ENCODE results near the gene CERCAM. TPM values are rescaled to one million over a fixed set of nuclear protein-coding genes. Genes with fewer than 3 reads are reported as not detected.
A peak's percentile ranks its signal among the peaks of the same experiment; 100 is the strongest.
"Not testable (repeated sequence)": the region's sequence is repeated elsewhere in the genome, so short reads cannot be mapped to it uniquely, and the experiment has no call there.

Gene CERCAM
- total and polyA plus RNA-seq, 3 experiments from 2014 or later, result 1.1 to 2.6 (median 1.9) TPM

DNA sequence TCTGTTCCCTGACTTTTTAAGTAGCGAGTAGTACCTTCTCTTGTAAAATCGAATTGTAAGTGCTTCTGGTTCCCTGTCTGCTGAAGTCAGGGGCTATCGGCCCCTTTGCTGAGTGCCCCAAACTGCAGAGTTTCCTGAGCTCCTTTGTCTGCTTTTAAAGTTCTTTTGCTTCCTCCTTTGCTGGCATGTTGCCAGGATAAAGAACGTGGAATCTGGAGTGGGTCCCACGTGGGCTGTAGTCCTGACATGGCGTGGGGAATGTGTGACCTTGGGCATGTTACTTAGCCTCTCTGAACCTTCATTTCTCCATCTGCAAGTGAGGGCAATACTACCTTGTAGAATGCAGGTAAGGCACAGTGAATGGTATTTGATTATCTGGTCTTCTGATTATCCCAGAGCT, 21.5 kb downstream of the CERCAM start:
- peaks cover 4% of the 10 kb centered on the region for H3K4me1 ChIP-seq (ENCODE audit: insufficient read depth, low read length)
- CTCF ChIA-PET, result interaction anchor here (0.6 to 2.8 kb wide), 3 partner anchors 9 to 28 kb away, joined by 3 to 8 read pairs (median 3); partner anchors contain the start of gene CERCAM
- Mint-ChIP-seq H3K4me1 (peaks cover 0 to 10% (median 4%) of the 10 kb centered on the region in 3 donors), H3K4me3 (no peak overlapping the region), H3K27ac (no peak overlapping the region), H3K27me3 (no peaks in the 10 kb centered on the region), H3K9me3 (no peaks in the 10 kb centered on the region), H3K36me3 (peaks cover 0 to 1% (median 0%) of the 10 kb centered on the region in 3 donors)
- H3K9me3 ChIP-seq (ENCODE audit: low read length), result no peaks in the 10 kb centered on the region
- H3K4me3 ChIP-seq (ENCODE audit: low read length), result no peak overlapping the region
- H3K36me3 ChIP-seq (ENCODE audit: insufficient read depth, low read length), result no peaks in the 10 kb centered on the region
- H3K27ac ChIP-seq (ENCODE audit: low read depth, low read length), result no peak overlapping the region
- no peak for DNase-seq
- POLR2A ChIA-PET, result no interaction called here
- H3K27me3 ChIP-seq (ENCODE audit: insufficient read depth, low read length, poor library complexity, severe bottlenecking), result no peaks in the 10 kb centered on the region

DNA sequence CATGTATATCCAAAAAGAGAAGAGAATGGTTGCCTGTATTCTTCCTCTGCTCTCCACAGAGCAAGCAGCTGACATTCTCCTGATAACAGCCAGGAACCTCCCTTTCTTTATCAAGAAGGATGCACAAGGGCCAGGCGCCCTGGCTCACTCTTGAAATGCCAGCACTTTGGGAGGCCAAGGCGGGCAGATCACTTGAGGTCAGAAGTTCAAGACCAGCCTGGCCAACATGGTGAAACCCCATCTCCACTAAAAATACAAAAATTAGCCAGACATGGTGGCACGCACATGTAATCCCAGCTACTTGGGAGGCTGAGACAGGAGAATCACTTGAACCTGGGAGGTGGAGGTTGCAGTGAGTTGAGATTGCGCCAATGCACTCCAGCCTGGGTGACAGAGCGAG, 25.8 kb downstream of the CERCAM start:
- H3K36me3 ChIP-seq (ENCODE audit: insufficient read depth, low read length); H3K4me1 ChIP-seq (ENCODE audit: insufficient read depth, low read length); H3K27ac ChIP-seq (ENCODE audit: low read depth, low read length); H3K4me1 Mint-ChIP-seq; H3K27ac Mint-ChIP-seq; H3K4me3 ChIP-seq (ENCODE audit: low read length); H3K27me3 ChIP-seq (ENCODE audit: insufficient read depth, low read length, poor library complexity, severe bottlenecking); DNase-seq; H3K9me3 Mint-ChIP-seq; H3K36me3 Mint-ChIP-seq; H3K9me3 ChIP-seq (ENCODE audit: low read length); H3K27me3 Mint-ChIP-seq; POLR2A ChIA-PET: not testable (repeated sequence)
- CTCF ChIA-PET, result interaction anchor here (0.8 to 1.1 kb wide), 2 partner anchors 11 to 27 kb away, joined by 3 read pairs; no protein-coding TSS in a partner anchor
- H3K4me3 Mint-ChIP-seq, result peak overlapping the region in 1 of 7 donors; percentile 60

DNA sequence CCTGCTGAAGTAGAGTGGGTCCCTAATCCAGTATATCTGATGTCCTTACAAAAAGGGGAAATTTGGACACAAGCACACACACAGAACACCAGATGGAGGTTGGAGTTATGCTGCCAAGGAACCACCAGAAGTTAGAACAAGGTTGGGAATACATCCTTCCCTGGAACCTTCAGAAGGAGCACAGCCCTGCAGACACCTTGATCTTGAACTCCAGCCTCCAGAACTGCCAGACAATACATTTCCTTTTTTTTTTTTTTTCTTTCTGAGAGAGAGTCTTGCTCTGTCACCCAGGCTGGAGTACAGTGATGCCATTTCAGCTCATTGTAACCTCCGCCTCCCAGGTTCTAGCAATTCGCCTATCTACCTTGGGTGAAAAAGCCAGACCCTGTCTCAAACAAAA, 28.1 kb downstream of the CERCAM start:
- no peaks in the 10 kb centered on the region for H3K36me3 ChIP-seq (ENCODE audit: insufficient read depth, low read length)
- ChIA-PET CTCF (no interaction called here), POLR2A (no interaction called here)

DNA sequence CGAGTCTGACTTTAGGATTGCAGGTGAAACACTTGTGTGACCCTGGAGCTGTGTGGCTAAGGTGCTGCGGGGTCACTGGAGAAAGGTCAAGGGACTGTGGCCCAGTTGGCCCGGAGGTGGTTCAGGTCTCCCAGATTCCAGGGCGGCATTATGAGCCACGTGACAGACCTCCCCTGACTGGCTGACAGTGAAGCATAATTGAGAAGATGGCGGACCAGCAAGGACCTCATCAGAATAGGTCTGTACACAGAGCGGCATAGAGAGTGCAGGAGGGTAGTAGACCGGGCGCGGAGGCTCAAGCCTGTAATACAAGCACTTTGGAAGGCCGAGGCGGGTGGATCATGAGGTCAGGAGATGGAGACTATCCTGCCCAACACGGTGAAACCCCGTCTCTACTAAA, 34.3 kb downstream of the CERCAM start:
- no peak overlapping the region for H3K4me3 ChIP-seq (ENCODE audit: low read length)
- ChIA-PET CTCF (interaction anchor here (1.7 kb wide), 1 partner anchor 16 kb away, joined by 6 read pairs; no protein-coding TSS in a partner anchor), POLR2A (no interaction called here)
- H3K27me3 Mint-ChIP-seq, result peaks cover 0 to 3% of the 10 kb centered on the region in 2 donors
- no peak overlapping the region for H3K27ac ChIP-seq (ENCODE audit: low read depth, low read length)
- peaks cover 8% of the 10 kb centered on the region for H3K36me3 ChIP-seq (ENCODE audit: insufficient read depth, low read length)
- H3K27ac Mint-ChIP-seq, result peak overlapping the region in 6 of 8 donors; percentile 33 to 98 (median 55)
- no peaks in the 10 kb centered on the region for H3K27me3 ChIP-seq (ENCODE audit: insufficient read depth, low read length, poor library complexity, severe bottlenecking)
- H3K4me3 Mint-ChIP-seq, result peak overlapping the region; percentile 29 to 87 (median 66)
- peaks cover 10 to 29% (median 11%) of the 10 kb centered on the region in 3 donors for H3K4me1 Mint-ChIP-seq
- no peaks in the 10 kb centered on the region for H3K9me3 Mint-ChIP-seq
- H3K9me3 ChIP-seq (ENCODE audit: low read length), result no peaks in the 10 kb centered on the region
- peaks cover 8% of the 10 kb centered on the region for H3K4me1 ChIP-seq (ENCODE audit: insufficient read depth, low read length)
- DNase-seq, result no peak
- H3K36me3 Mint-ChIP-seq, result peaks cover 0 to 8% (median 3%) of the 10 kb centered on the region in 3 donors

More for the DNA sequence above, 28.1 kb downstream of the CERCAM start:
- H3K27me3 ChIP-seq (ENCODE audit: insufficient read depth, low read length, poor library complexity, severe bottlenecking), result no peaks in the 10 kb centered on the region
- H3K27ac Mint-ChIP-seq, result peak overlapping the region in 1 of 8 donors; percentile 1
- H3K4me1 ChIP-seq (ENCODE audit: insufficient read depth, low read length), result no peaks in the 10 kb centered on the region
- no peak overlapping the region for H3K4me3 Mint-ChIP-seq
- no peak for DNase-seq
- H3K27ac ChIP-seq (ENCODE audit: low read depth, low read length), result no peak overlapping the region
- H3K4me3 ChIP-seq (ENCODE audit: low read length), result no peak overlapping the region
- no peaks in the 10 kb centered on the region for H3K9me3 ChIP-seq (ENCODE audit: low read length)
- no peaks in the 10 kb centered on the region for H3K27me3 Mint-ChIP-seq
- H3K9me3 Mint-ChIP-seq, result peaks cover 0 to 2% (median 0%) of the 10 kb centered on the region in 5 donors
- no peaks in the 10 kb centered on the region for H3K36me3 Mint-ChIP-seq
- no peaks in the 10 kb centered on the region for H3K4me1 Mint-ChIP-seq

DNA sequence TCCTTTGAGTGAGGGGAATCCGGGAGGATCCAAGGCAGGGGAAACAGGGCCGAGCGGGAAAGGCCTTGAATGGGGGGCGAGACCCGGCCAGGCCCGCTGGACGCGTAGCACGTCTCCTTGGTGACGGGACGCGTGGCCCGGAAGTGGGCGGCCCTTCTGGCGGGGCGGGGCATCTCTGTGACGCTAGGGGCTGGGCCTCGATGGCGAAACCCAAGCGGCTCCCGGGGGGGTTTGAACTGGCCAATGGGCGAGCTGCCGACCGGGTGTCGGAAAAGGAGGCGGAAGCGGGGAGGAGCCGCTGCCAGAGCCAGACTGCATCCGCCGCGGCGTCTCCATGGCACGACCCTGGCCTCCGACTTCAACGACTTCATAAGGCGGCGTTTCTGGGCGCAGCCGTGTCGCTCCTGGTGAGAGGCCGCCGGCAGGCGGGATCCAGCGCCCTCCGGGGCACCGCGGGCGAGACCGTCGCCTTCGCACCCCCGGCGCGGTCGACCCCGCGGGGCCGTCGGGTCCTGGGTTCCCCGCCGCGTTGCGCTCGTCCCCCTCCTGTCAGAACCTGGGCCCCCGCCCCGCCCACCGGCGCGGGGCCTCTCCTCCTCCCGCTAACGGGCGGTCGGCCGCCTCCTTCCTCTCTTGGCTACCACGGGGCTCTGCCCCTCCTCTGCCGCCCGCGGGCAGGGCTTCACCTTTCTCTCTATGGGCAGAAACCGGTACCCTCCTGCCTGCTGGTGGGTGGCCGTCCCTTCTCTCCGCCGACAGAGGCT, 35.4 kb downstream of the CERCAM start, which contains the start of gene ODF2:
Gene ODF2 (plus strand): TSS at position 158 of the 764 bp plus-strand sequence. CDS start 86 bp downstream, at position 244.
- peak; percentile 97 to 99 (median 99) for DNase-seq
- H3K9me3 ChIP-seq (ENCODE audit: low read length), result no peaks in the 10 kb centered on the region
- peak within 1 kb of the TSS; percentile 88 to 98 (median 92) for H3K27ac Mint-ChIP-seq

DNA sequence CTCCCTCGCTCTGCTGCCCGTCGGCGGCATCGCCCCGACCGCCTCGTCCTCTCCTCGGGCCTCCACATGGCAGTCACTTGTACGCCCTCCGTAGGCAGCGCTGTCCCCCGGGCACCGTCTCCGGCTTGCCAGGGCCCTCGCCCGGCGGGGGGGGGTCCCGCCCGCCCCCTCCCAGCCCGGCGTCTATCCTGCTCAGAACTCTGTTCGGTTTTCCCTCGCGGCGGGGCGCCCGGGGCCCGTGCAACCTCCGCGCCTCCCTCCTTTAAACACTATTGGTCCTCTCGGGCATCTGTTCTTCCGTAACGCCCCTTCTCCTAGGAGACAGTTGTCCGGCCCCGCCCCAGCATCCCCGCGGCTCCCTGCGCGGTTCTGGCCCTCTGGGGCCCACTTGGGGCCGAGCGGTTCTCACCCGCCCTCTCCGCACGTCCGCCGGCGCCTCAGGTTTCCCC, 36.0 kb downstream of the CERCAM start:
- H3K27me3 Mint-ChIP-seq, result peaks cover 0 to 3% of the 10 kb centered on the region in 2 donors
- peaks cover 8% of the 10 kb centered on the region for H3K4me1 ChIP-seq (ENCODE audit: insufficient read depth, low read length)
- H3K4me3 Mint-ChIP-seq, result peak overlapping the region; percentile 84 to 98 (median 88)
- peaks cover 0 to 25% (median 7%) of the 10 kb centered on the region in 3 donors for H3K36me3 Mint-ChIP-seq
- ChIA-PET CTCF (no interaction called here), POLR2A (no interaction called here)
- peak overlapping the region; percentile 82 to 98 (median 92) for H3K27ac Mint-ChIP-seq
- H3K27me3 ChIP-seq (ENCODE audit: insufficient read depth, low read length, poor library complexity, severe bottlenecking), result no peaks in the 10 kb centered on the region
- no peaks in the 10 kb centered on the region for H3K9me3 ChIP-seq (ENCODE audit: low read length)
- no peaks in the 10 kb centered on the region for H3K9me3 Mint-ChIP-seq
- H3K36me3 ChIP-seq (ENCODE audit: insufficient read depth, low read length), result peaks cover 15% of the 10 kb centered on the region
- H3K4me1 Mint-ChIP-seq, result peaks cover 10 to 29% (median 11%) of the 10 kb centered on the region in 3 donors
- H3K27ac ChIP-seq (ENCODE audit: low read depth, low read length), result peak overlapping the region; percentile 85
- peak overlapping the region; percentile 87 for H3K4me3 ChIP-seq (ENCODE audit: low read length)
- peak; percentile 55 to 76 (median 62) for DNase-seq

More for the DNA sequence above, 35.4 kb downstream of the CERCAM start, which contains the start of gene ODF2:
- H3K4me3 ChIP-seq (ENCODE audit: low read length), result peak within 1 kb of the TSS; percentile 87
- H3K27ac ChIP-seq (ENCODE audit: low read depth, low read length), result peak within 1 kb of the TSS; percentile 85
- H3K27me3 Mint-ChIP-seq, result peaks cover 0 to 3% of the 10 kb centered on the region in 2 donors
- CTCF ChIA-PET, result interaction anchor here (1.7 kb wide), 1 partner anchor 17 kb away, joined by 6 read pairs; no protein-coding TSS in a partner anchor
- H3K4me3 Mint-ChIP-seq, result peak within 1 kb of the TSS; percentile 84 to 98 (median 88)
- peaks cover 0 to 19% (median 7%) of the 10 kb centered on the region in 3 donors for H3K36me3 Mint-ChIP-seq
- H3K4me1 Mint-ChIP-seq, result peaks cover 10 to 29% (median 11%) of the 10 kb centered on the region in 3 donors
- no peaks in the 10 kb centered on the region for H3K9me3 Mint-ChIP-seq
- POLR2A ChIA-PET, result no interaction called here
- H3K4me1 ChIP-seq (ENCODE audit: insufficient read depth, low read length), result peaks cover 8% of the 10 kb centered on the region
- H3K27me3 ChIP-seq (ENCODE audit: insufficient read depth, low read length, poor library complexity, severe bottlenecking), result no peaks in the 10 kb centered on the region
- peaks cover 15% of the 10 kb centered on the region for H3K36me3 ChIP-seq (ENCODE audit: insufficient read depth, low read length)

DNA sequence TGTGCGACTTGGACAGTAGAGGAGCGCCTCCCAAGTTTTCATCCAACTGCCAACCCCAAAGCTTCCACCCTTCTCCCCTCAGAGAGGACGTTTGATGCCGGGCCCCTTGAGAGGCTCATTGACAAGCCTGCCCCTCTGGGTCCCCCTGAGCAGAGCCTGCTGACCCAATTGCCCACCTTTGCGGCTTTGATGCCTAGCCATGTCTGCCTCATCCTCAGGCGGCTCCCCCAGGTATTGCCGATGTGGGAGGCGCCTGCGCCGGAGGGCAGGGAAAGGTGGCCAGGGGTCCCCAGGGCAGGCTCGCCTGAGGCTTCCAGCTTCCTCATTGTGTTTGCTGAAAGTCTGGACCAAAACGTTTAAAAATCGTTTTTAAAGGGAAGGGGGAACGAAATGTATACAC, 36.5 kb downstream of the CERCAM start:
- H3K27me3 Mint-ChIP-seq, result peaks cover 0 to 3% of the 10 kb centered on the region in 2 donors
- H3K9me3 Mint-ChIP-seq, result no peaks in the 10 kb centered on the region
- Histone ChIP-seq H3K4me1 (ENCODE audit: insufficient read depth, low read length) (peaks cover 8% of the 10 kb centered on the region), H3K27ac (ENCODE audit: low read depth, low read length) (no peak overlapping the region), H3K4me3 (ENCODE audit: low read length) (peak overlapping the region; percentile 87), H3K9me3 (ENCODE audit: low read length) (no peaks in the 10 kb centered on the region), H3K27me3 (ENCODE audit: insufficient read depth, low read length, poor library complexity, severe bottlenecking) (no peaks in the 10 kb centered on the region), H3K36me3 (ENCODE audit: insufficient read depth, low read length) (peaks cover 15% of the 10 kb centered on the region)
- no peak for DNase-seq
- H3K4me3 Mint-ChIP-seq, result peak overlapping the region; percentile 84 to 98 (median 88)
- POLR2A ChIA-PET, result no interaction called here
- H3K4me1 Mint-ChIP-seq, result peaks cover 10 to 29% (median 11%) of the 10 kb centered on the region in 3 donors
- H3K36me3 Mint-ChIP-seq, result peaks cover 0 to 31% (median 7%) of the 10 kb centered on the region in 3 donors
- H3K27ac Mint-ChIP-seq, result peak overlapping the region in 5 of 8 donors; percentile 6 to 98 (median 81)
- CTCF ChIA-PET, result interaction anchor here (2.1 kb wide), 1 partner anchor 19 kb away, joined by 8 read pairs; no protein-coding TSS in a partner anchor

DNA sequence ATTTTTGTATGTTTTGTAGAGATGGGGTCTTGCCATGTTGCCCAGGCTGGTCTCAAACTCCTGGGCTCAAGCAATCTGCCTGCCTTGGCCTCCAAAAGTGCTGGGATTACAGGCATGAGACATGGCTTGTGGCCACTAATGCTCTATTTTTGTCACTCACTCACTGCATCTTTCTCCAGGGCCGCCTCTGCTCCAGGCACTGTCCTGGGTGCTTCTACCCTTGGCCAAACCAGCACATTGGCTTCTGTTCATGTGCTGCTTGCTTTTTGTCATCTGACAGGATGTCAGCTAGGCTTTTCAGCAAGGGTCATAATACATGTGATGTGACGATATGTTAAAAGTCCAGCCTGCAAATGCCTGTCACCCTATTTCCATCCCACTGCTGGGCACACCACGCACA, 38.4 kb downstream of the CERCAM start:
- Mint-ChIP-seq H3K4me3 (peak overlapping the region in 4 of 7 donors; percentile 25 to 83 (median 54)), H3K36me3 (peaks cover 0 to 43% (median 9%) of the 10 kb centered on the region in 3 donors), H3K27me3 (peaks cover 0 to 3% of the 10 kb centered on the region in 2 donors), H3K27ac (peak overlapping the region in 4 of 8 donors; percentile 27 to 91 (median 42)), H3K4me1 (peaks cover 10 to 29% (median 11%) of the 10 kb centered on the region in 3 donors), H3K9me3 (no peaks in the 10 kb centered on the region)
- POLR2A ChIA-PET, result no interaction called here
- H3K36me3 ChIP-seq (ENCODE audit: insufficient read depth, low read length), result peaks cover 15% of the 10 kb centered on the region
- H3K4me3 ChIP-seq (ENCODE audit: low read length), result no peak overlapping the region
- CTCF ChIA-PET, result interaction anchor here (1.2 to 2.1 kb wide), 2 partner anchors 21 to 97 kb away, joined by 3 to 8 read pairs; no protein-coding TSS in a partner anchor
- H3K9me3 ChIP-seq (ENCODE audit: low read length), result no peaks in the 10 kb centered on the region
- no peaks in the 10 kb centered on the region for H3K27me3 ChIP-seq (ENCODE audit: insufficient read depth, low read length, poor library complexity, severe bottlenecking)
- no peak overlapping the region for H3K27ac ChIP-seq (ENCODE audit: low read depth, low read length)
- no peak for DNase-seq
- H3K4me1 ChIP-seq (ENCODE audit: insufficient read depth, low read length), result peaks cover 8% of the 10 kb centered on the region
